Colonic mucosa (tissue), 4 donors: ENCODE results near the gene C14orf180. TPM values are rescaled to one million over a fixed set of nuclear protein-coding genes. Genes with fewer than 3 reads are reported as not detected.

ENCODE experiments used
- DNase-seq: peaks from one replicate; pipeline ENCODE4 v3.0.0-alpha.2; 2020
- H3K27ac ChIP-seq: fragments of 200-600 bp; one replicate; pipeline ENCODE4 v1.8.0; 2021
- H3K27me3 ChIP-seq: fragments of 200-600 bp; one replicate; pipeline ENCODE4 v1.8.0; 2021
- H3K36me3 ChIP-seq: fragments of 200-600 bp; one replicate; pipeline ENCODE4 v1.8.0; 2021
- H3K4me1 ChIP-seq: fragments of 200-600 bp; one replicate; pipeline ENCODE4 v1.8.0; 2021; ENCODE audit warnings: mild to moderate bottlenecking
- H3K4me3 ChIP-seq: fragments of 200-600 bp; one replicate; pipeline ENCODE4 v1.8.0; 2021
- H3K9ac ChIP-seq, 2 donors: one replicate each; pipeline ENCODE4 v1.7.0; 2013; ENCODE audit warnings: control low read depth in 2 of 2, low read depth in 2 of 2, low read length in 2 of 2
- H3K9me3 ChIP-seq: fragments of 200-600 bp; one replicate; pipeline ENCODE4 v1.8.0; 2021
- intact Hi-C: fragments of 100-400 bp; cut with DNase I; formaldehyde crosslinking; loops from one replicate; pipeline ENCODE4 v1.14.1; 2022
- total RNA-seq, 2 donors: library from RNA; stranded (reverse); fragmentation: NEBNext Ultra II Directional in 1 of 2; extraction: Animal tissue kit (Norgen Biotek cat#: 25700) in 1 of 2; gene quantifications; one replicate each; pipeline ENCODE4 v1.2.1, GENCODE V29; 2021
- TF ChIP-seq, protein P1 (sequence below): fragments of 200-600 bp; IDR thresholded peaks from one replicate; pipeline ENCODE4 v1.8.0; 2022; ENCODE audit warnings: antibody characterized with exemption, mild to moderate bottlenecking
- donor health status: healthy.
- donor health status: DM: no; HTN: no; CAD: no.
- donor health status: DM: no; HTN: no; CAD: no.

The C14orf180 gene
- total RNA-seq, 2 donors from 2014 or later, result 0.13 TPM; not detected in 1

DNA sequence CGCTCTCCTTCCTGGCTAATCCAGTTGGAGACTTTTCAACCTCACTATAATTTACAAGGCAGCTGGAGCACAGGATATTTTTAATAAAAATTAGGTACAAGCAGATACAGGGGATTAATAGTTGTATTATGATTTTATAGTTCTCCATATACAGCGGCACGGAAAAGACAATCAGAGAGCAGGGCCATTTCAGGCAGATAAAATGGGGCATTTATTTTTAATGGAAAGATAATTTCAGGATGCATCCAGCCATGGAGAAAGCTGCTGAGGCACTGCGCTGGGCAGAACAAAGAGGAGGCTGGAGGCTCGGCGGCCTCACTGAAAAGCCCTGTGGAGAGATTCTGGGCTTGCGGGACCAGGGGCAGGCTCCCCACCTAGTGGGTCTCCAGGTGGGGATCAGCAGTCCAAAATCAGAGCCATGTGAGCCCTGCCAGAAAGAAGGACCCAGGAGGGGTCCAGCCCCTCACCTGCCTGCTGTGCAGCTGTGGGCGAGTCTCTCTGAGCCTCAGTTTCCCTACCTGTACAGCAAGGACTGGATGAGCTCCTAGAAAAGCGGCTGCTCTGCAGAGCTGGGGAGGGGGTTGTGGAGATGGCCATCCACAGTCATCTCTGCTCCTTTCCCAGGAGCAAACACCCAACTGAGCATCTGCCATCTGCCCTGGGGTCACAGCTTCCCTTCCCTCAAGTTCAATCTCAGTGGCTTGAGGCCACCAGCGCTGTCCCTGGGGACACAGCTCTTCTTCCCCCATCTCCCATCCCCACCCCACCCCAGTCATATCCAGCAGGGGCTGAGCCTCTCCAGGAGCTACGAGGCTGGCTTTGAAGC lies 23.9 kb upstream of the C14orf180 start:
- TF ChIP-seq, protein P1, sequence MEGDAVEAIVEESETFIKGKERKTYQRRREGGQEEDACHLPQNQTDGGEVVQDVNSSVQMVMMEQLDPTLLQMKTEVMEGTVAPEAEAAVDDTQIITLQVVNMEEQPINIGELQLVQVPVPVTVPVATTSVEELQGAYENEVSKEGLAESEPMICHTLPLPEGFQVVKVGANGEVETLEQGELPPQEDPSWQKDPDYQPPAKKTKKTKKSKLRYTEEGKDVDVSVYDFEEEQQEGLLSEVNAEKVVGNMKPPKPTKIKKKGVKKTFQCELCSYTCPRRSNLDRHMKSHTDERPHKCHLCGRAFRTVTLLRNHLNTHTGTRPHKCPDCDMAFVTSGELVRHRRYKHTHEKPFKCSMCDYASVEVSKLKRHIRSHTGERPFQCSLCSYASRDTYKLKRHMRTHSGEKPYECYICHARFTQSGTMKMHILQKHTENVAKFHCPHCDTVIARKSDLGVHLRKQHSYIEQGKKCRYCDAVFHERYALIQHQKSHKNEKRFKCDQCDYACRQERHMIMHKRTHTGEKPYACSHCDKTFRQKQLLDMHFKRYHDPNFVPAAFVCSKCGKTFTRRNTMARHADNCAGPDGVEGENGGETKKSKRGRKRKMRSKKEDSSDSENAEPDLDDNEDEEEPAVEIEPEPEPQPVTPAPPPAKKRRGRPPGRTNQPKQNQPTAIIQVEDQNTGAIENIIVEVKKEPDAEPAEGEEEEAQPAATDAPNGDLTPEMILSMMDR, result no peak
- no peak for DNase-seq

DNA sequence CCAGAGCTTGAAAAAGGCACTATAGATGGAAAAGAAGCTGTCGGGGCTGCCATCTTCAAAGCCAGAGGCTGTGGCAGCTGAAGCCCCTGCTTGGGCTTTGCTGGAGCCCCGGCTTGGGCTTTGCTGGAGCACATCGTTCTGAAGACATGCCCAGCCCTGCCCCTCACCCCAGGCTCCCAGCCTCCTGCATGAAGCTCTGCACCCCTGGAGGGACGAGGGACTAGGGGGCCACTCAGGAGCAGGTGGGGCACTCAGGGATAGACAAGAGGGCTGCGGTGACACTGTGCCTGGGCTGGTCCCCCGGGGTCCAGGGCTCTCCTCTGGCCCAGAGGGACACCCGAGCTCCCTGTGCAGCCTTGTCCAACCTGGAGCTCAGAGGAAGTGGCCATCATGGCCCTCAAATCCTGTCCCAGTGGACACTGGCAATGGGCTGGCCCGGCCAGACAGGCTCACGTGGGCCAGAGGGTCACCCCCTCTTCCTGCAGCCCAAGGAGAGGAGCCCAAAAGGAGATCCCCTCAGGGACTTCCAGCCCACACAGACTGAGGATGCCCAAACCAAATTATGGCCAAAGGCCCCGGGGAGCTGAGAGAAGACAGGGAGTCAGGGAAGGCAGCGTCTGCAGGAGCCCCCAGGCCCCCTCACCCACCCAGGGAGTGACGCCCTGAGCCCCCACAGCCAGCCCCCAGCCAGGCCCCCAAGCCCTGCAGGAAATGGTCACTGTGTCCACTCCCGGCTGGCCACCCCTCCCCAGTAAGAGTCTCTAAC lies 23.1 kb upstream of the C14orf180 start:
- no peaks in the 10 kb centered on the region for H3K36me3 ChIP-seq
- H3K4me3 ChIP-seq, result no peak overlapping the region
- no peak overlapping the region for H3K9ac ChIP-seq
- TF ChIP-seq, protein P1, result no peak
- H3K27me3 ChIP-seq, result no peaks in the 10 kb centered on the region
- H3K4me1 ChIP-seq, result no peaks in the 10 kb centered on the region
- no peaks in the 10 kb centered on the region for H3K9me3 ChIP-seq
- no peak overlapping the region for H3K27ac ChIP-seq
- intact Hi-C loops, result no loop called here
- DNase-seq, result no peak

More for the DNA sequence above, 23.9 kb upstream of the C14orf180 start:
- Histone ChIP-seq H3K9me3 (no peaks in the 10 kb centered on the region), H3K27ac (no peak overlapping the region), H3K27me3 (no peaks in the 10 kb centered on the region), H3K4me3 (no peak overlapping the region), H3K9ac (no peak overlapping the region), H3K36me3 (no peaks in the 10 kb centered on the region), H3K4me1 (no peaks in the 10 kb centered on the region)
- intact Hi-C loops, result no loop called here

DNA sequence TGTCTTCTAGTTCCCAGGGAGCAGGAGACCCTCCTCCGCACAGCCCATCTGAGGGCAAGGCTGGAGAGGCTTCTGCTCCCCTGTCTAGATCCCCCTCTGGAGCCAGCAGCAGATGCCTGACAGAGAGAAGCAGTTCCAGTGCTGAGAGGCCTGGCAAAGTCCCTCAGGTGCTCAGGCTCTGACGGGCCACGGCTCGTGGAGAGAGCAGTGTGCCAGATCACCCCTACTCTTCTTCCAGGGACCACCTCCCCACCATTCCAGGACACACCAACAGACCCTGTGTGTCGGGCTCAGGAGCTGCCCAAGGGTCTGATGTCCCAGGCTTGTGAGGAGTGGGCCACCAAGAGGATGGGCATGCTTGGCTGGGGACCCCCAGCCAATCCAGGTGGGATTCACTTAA lies 22.5 kb upstream of the C14orf180 start:
- intact Hi-C loops, result no loop called here
- TF ChIP-seq, protein P1, result no peak
- H3K27me3 ChIP-seq, result no peaks in the 10 kb centered on the region

DNA sequence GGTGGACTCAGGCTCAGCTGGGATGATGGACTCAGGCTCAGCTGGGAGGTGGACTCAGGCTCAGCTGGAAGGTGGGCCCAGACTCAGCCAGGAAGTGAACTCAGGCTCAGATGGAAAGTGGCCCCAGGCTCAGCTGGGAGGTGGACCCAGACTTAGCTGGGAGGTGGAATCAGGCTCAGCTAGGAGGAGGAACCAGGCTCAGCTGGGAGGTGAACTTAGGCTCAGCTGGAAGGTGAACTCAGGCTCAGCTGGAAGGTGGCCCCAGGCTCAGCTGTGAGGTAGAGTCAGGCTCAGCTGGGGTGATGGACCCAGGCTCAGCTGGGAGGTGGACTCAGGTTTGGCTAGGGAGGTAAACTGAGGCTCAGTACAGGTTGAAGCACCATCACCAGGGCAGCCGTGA lies 21.8 kb upstream of the C14orf180 start:
- DNase-seq, result no peak
- H3K27me3 ChIP-seq, result no peaks in the 10 kb centered on the region

More for the DNA sequence above, 22.5 kb upstream of the C14orf180 start:
- no peaks in the 10 kb centered on the region for H3K36me3 ChIP-seq
- DNase-seq, result no peak
- no peak overlapping the region for H3K27ac ChIP-seq
- H3K4me3 ChIP-seq, result no peak overlapping the region
- no peaks in the 10 kb centered on the region for H3K4me1 ChIP-seq
- no peaks in the 10 kb centered on the region for H3K9me3 ChIP-seq
- no peak overlapping the region for H3K9ac ChIP-seq

More for the DNA sequence above, 21.8 kb upstream of the C14orf180 start:
- Histone ChIP-seq H3K27ac (no peak overlapping the region), H3K9me3 (no peaks in the 10 kb centered on the region), H3K4me1 (no peaks in the 10 kb centered on the region), H3K36me3 (no peaks in the 10 kb centered on the region), H3K9ac (no peak overlapping the region), H3K4me3 (no peak overlapping the region)
- TF ChIP-seq, protein P1, result no peak
- intact Hi-C loops, result no loop called here
